Subcutaneous adipose tissue (tissue), 4 donors: Measurements from ENCODE around the gene HOXB1. TPM values are rescaled to one million over a fixed set of nuclear protein-coding genes. Genes with fewer than 3 reads are reported as not detected.

ENCODE experiments used
- CTCF ChIP-seq: fragments of 450-650 bp; IDR thresholded peaks from one replicate; pipeline ENCODE4 v1.5.1; 2016; ENCODE audit warnings: low read depth, mild to moderate bottlenecking, control low read depth, antibody characterized with exemption, moderate library complexity
- total RNA-seq, 4 donors: library from RNA; depleted of rRNA; stranded (reverse); fragments of >200 nt; gene quantifications; one replicate each; pipeline ENCODE4 v1.1.0, GENCODE V29; 2016

HOXB1 gene
- total RNA-seq, 4 donors from 2014 or later: not detected

- TF ChIP-seq CTCF: no peak
Measured at GRCh38 chr17:48527547-48527932, 3.3 kb downstream of the HOXB1 start.

GRCh38 chr17:48526608-48527546, 3.9 kb downstream of the HOXB1 start:
- TF ChIP-seq CTCF: no peak

DNA sequence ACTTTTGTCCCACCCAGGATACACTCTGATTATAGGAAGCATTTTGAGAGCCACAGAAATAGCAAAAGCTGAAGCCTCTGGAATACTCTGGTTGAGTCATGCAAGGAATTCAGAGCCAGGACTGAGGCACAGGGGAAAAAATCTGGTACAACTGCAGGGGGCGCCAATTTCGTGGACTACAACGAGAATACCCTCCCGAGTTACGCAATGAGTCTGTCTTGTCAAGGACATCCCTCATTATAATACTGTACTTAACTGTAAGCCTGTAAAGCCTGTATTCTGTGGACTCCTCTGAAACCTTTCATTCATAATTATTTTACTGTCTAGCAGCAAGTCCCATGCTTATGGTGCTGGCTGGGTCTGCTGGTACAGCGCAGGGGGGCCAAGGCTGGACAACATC, 7.8 kb downstream of the HOXB1 start:
- no peak for TF ChIP-seq CTCF

GRCh38 chr17:48522031-48522653, 8.7 kb downstream of the HOXB1 start:
- no peak for TF ChIP-seq CTCF

DNA sequence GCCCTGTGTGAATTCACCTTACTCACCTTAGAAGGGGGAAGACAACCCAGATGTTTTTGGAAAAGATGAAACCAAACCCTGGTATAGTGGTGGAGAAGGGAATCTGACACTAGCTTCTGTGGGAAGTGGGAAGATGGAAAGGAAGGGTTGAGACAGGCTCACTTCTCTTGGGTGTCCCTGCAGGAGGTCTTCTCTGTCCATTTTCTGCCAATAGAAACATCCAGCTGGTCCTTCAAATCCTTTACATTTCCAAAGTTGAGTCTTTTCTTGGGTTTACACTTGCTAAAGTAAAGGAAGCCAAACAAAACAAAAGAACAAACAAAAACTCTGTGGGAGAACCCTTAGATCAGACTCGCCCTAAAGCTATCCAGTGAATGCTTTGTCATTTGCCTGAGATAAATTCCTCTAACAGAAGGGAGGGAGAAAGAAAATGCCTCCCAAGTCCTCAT, 10.2 kb downstream of the HOXB1 start:
- TF ChIP-seq CTCF: no peak

- no peak for TF ChIP-seq CTCF
Measured at GRCh38 chr17:48519427-48519826, 11.4 kb downstream of the HOXB1 start.

- TF ChIP-seq CTCF: no peak
Measured at GRCh38 chr17:48517478-48517877, 13.3 kb downstream of the HOXB1 start.
